ENCODE measurements around the gene DGKB.

Gene DGKB

GRCh38 chr7:14635955-14636354 is 266.6 kb downstream of the DGKB start:
- Histone ChIP-seq H3K9me3 (no peaks in the 10 kb centered on the region), H3K4me1 (ENCODE audit: control insufficient read depth in 1 of 2, insufficient read depth in 1 of 2, low read depth in 1 of 2, low read length in 1 of 2) (no peaks in the 10 kb centered on the region), H3K36me3 (no peaks in the 10 kb centered on the region), H3K27ac (no peak overlapping the region), H3K27me3 (no peaks in the 10 kb centered on the region), H3K4me3 (ENCODE audit: low read depth in 1 of 2, low read length in 1 of 2) (no peak overlapping the region)
- no peak for TF ChIP-seq CTCF (IDR thresholded peaks at IDR 0.05)

GRCh38 chr7:14630048-14630447 is 272.5 kb downstream of the DGKB start:
- TF ChIP-seq CTCF (IDR thresholded peaks at IDR 0.05): no peak
- H3K4me1 ChIP-seq (ENCODE audit: control insufficient read depth in 1 of 2, insufficient read depth in 1 of 2, low read depth in 1 of 2, low read length in 1 of 2): no peaks in the 10 kb centered on the region
- no peaks in the 10 kb centered on the region for H3K27me3 ChIP-seq
- H3K36me3 ChIP-seq: no peaks in the 10 kb centered on the region
- no peaks in the 10 kb centered on the region for H3K9me3 ChIP-seq
- no peak overlapping the region for H3K4me3 ChIP-seq (ENCODE audit: low read depth in 1 of 2, low read length in 1 of 2)
- H3K27ac ChIP-seq: no peak overlapping the region

DNA sequence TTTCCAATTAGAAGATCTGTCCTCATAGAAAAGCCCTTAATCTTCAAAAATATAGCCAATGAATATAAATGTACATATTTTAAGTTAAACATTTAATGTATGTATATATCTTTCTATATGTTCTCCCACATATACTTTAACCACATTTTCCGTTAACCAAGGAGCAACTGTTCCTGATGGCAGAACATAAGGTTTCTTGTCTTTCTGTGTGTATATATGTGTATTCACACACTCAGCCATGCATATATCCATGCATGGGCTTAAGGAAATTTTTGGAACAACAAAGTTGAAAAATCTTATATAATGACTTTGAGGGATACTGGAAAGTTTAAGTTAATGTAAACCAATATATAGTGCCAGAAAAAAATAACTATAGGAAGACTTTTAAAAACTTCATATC is 274.0 kb downstream of the DGKB start:
- Histone ChIP-seq H3K4me1 (ENCODE audit: control insufficient read depth in 1 of 2, insufficient read depth in 1 of 2, low read depth in 1 of 2, low read length in 1 of 2) (no peaks in the 10 kb centered on the region), H3K36me3 (no peaks in the 10 kb centered on the region)

DNA sequence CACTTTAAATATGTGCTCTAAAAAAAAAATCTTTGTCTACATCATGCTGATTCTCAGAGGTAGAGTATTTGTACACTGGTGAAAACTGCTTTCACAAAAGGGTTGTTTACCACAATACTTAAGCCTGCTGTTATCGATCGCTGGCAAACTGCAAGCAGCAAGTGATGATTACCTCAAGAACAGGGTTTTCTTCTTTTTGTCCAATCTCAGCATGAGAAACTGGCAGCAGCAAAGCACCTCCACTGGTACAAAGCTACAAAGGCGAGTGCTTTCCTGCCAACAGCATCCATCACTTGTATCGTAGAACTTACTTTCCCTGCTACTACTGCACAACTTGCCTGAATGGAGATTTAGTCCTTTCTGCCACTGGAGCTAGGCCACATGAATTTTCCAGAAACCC is 276.5 kb downstream of the DGKB start:
- Histone ChIP-seq H3K36me3 (no peaks in the 10 kb centered on the region), H3K27me3 (no peaks in the 10 kb centered on the region), H3K27ac (no peak overlapping the region), H3K4me1 (ENCODE audit: control insufficient read depth in 1 of 2, insufficient read depth in 1 of 2, low read depth in 1 of 2, low read length in 1 of 2) (no peaks in the 10 kb centered on the region), H3K4me3 (ENCODE audit: low read depth in 1 of 2, low read length in 1 of 2) (no peak overlapping the region), H3K9me3 (no peaks in the 10 kb centered on the region)
- TF ChIP-seq CTCF (IDR thresholded peaks at IDR 0.05): no peak

More for the DNA sequence above, 274.0 kb downstream of the DGKB start:
- no peak for TF ChIP-seq CTCF (IDR thresholded peaks at IDR 0.05)
- no peaks in the 10 kb centered on the region for H3K27me3 ChIP-seq
- no peaks in the 10 kb centered on the region for H3K9me3 ChIP-seq
- H3K27ac ChIP-seq: no peak overlapping the region
- no peak overlapping the region for H3K4me3 ChIP-seq (ENCODE audit: low read depth in 1 of 2, low read length in 1 of 2)

DNA sequence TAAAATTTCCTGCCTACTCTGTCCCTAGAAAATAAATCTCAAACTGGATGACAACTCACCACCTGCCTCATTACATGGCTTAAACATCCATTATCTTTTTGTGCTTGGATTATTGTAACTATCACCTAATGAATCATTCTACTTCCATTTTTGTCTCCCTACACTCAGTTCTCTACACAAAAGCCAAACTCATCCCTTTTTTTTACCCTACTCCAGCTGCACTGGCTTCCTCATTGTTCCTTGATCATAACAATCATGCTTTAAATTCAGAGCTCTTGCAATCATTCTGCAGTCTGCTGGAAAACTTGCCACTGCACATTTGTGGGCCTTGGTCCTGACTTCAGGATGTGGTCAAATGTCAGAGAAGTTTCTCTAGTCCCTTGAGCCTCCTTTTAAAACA is 280.0 kb downstream of the DGKB start:
- TF ChIP-seq CTCF (IDR thresholded peaks at IDR 0.05): no peak
- no peak overlapping the region for H3K4me3 ChIP-seq (ENCODE audit: low read depth in 1 of 2, low read length in 1 of 2)
- no peaks in the 10 kb centered on the region for H3K27me3 ChIP-seq
- H3K36me3 ChIP-seq: no peaks in the 10 kb centered on the region
- no peak overlapping the region for H3K27ac ChIP-seq
- no peaks in the 10 kb centered on the region for H3K9me3 ChIP-seq
- no peaks in the 10 kb centered on the region for H3K4me1 ChIP-seq (ENCODE audit: control insufficient read depth in 1 of 2, insufficient read depth in 1 of 2, low read depth in 1 of 2, low read length in 1 of 2)

DNA sequence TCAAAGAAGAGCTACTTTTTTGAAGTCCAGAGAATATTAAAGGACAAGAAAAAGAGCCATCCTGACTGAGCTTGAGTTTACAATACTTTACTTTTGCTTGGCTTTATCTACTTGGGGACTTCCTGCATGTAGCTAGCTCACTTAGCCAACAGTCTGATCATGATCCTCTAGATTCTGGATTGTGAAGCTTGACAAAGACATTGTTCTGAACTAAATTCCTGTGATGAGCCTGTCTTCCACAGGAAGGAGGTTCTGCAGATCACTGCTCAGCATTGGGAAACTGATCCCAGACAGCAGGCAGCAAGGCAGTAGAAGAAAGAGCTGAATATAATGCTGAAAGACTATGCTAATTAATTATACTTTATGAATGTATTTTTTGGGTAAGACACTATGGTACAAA is 296.4 kb downstream of the DGKB start:
- Histone ChIP-seq H3K36me3 (no peaks in the 10 kb centered on the region), H3K27me3 (no peaks in the 10 kb centered on the region), H3K9me3 (no peaks in the 10 kb centered on the region), H3K4me1 (ENCODE audit: control insufficient read depth in 1 of 2, insufficient read depth in 1 of 2, low read depth in 1 of 2, low read length in 1 of 2) (no peaks in the 10 kb centered on the region), H3K4me3 (ENCODE audit: low read depth in 1 of 2, low read length in 1 of 2) (no peak overlapping the region), H3K27ac (no peak overlapping the region)
- TF ChIP-seq CTCF (IDR thresholded peaks at IDR 0.05): no peak
